WTC11 (cell line): ENCODE measurements around the gene RAB39A. TPM values are rescaled to one million over a fixed set of nuclear protein-coding genes. Genes with fewer than 3 reads are reported as not detected.

ENCODE experiments used
- ATAC-seq: fragments of 200-7000 bp; cut with Tn5 transposase; 2 replicates; pipeline ENCODE4 v1.10.0; 2021; ENCODE audit warnings: mild to moderate bottlenecking, moderate library complexity
- CTCF ChIA-PET: fragments of 300-600 bp; sonication (Branson Sonifier 250); formaldehyde crosslinking; loops from one replicate; lab custom pipeline; 2021; ENCODE audit warnings: antibody characterized with exemption; lab: Charles Lee
- POLR2A ChIA-PET: fragments of 350-600 bp; sonication (Branson Sonifier 250); formaldehyde crosslinking; loops from one replicate; lab custom pipeline; 2021; ENCODE audit warnings: antibody characterized with exemption; lab: Charles Lee
- DNase-seq: peaks from one replicate; pipeline ENCODE4 v3.0.0; 2021; ENCODE audit warnings: low spot score
- H3K27ac Mint-ChIP-seq: 2 replicates; pipeline ENCODE4 v1.8.0; 2021; ENCODE audit warnings: mixed read lengths
- H3K27me3 Mint-ChIP-seq: 2 replicates; pipeline ENCODE4 v1.8.0; 2021; ENCODE audit warnings: low read depth, mild to moderate bottlenecking, moderate library complexity, mixed read lengths
- H3K36me3 Mint-ChIP-seq: 2 replicates; pipeline ENCODE4 v1.8.0; 2021; ENCODE audit warnings: mixed read lengths
- H3K4me1 Mint-ChIP-seq: 2 replicates; pipeline ENCODE4 v1.8.0; 2022; ENCODE audit warnings: mixed read lengths
- H3K4me3 Mint-ChIP-seq: 2 replicates; pipeline ENCODE4 v1.8.0; 2021; ENCODE audit warnings: mild to moderate bottlenecking, moderate library complexity, mixed read lengths
- H3K9me3 Mint-ChIP-seq: 2 replicates; pipeline ENCODE4 v1.8.0; 2021; ENCODE audit warnings: mixed read lengths
- CBFB ChIP-seq: sonication (generic); formaldehyde crosslinking; IDR thresholded peaks from 2 replicates; pipeline ENCODE4 v1.8.1; 2022; ENCODE audit warnings: mild to moderate bottlenecking, low read depth, missing genetic modification reagents
- EMX1 ChIP-seq: fragments of 250-450 bp; sonication (Bioruptor Pico); IDR thresholded peaks from 2 replicates; pipeline ENCODE4 v1.8.0; 2021; ENCODE audit warnings: mild to moderate bottlenecking
- FOXP1 ChIP-seq: sonication (generic); formaldehyde crosslinking; IDR thresholded peaks from 2 replicates; pipeline ENCODE4 v1.8.0; 2022; ENCODE audit warnings: missing genetic modification reagents, mild to moderate bottlenecking, moderate library complexity, borderline replicate concordance
- KAT7 ChIP-seq: sonication (generic); formaldehyde crosslinking; IDR thresholded peaks from 2 replicates; pipeline ENCODE4 v1.8.1; 2023; ENCODE audit warnings: missing genetic modification reagents, mild to moderate bottlenecking, borderline replicate concordance
- MXD4 ChIP-seq: fragments of 250-450 bp; sonication (Bioruptor Pico); IDR thresholded peaks from 2 replicates; pipeline ENCODE4 v1.8.0; 2021; ENCODE audit warnings: mild to moderate bottlenecking, moderate library complexity, borderline replicate concordance
- NFYB ChIP-seq: sonication (generic); formaldehyde crosslinking; conservative IDR thresholded peaks from 2 replicates; pipeline ENCODE4 v1.8.0; 2022; ENCODE audit warnings: low read depth, missing genetic modification reagents
- NR3C1 ChIP-seq: sonication (generic); formaldehyde crosslinking; conservative IDR thresholded peaks from 2 replicates; pipeline ENCODE4 v1.8.1; 2023; ENCODE audit warnings: low read depth, mild to moderate bottlenecking, missing genetic modification reagents
- RELA ChIP-seq: sonication (generic); formaldehyde crosslinking; IDR thresholded peaks from 2 replicates; pipeline ENCODE4 v1.8.1; 2022; ENCODE audit warnings: missing genetic modification reagents, mild to moderate bottlenecking, borderline replicate concordance
- RORB ChIP-seq: fragments of 250-450 bp; sonication (Bioruptor Pico); IDR thresholded peaks from 2 replicates; pipeline ENCODE4 v1.9.0; 2021; ENCODE audit warnings: mild to moderate bottlenecking
- TCF7 ChIP-seq: sonication (generic); formaldehyde crosslinking; IDR thresholded peaks from 2 replicates; pipeline ENCODE4 v1.8.0; 2022; ENCODE audit warnings: mild to moderate bottlenecking, low read depth, missing genetic modification reagents, moderate library complexity
- ZNF121 ChIP-seq: sonication (generic); formaldehyde crosslinking; IDR thresholded peaks from 2 replicates; pipeline ENCODE4 v1.8.0; 2023; ENCODE audit warnings: missing genetic modification reagents
- ZNF396 ChIP-seq: fragments of 250-450 bp; sonication (Bioruptor Pico); IDR thresholded peaks from 2 replicates; pipeline ENCODE4 v1.8.0; 2021; ENCODE audit warnings: mild to moderate bottlenecking, moderate library complexity, borderline replicate concordance
- total RNA-seq: library from RNA; stranded (reverse); gene quantifications from 3 replicates; pipeline ENCODE4 v1.2.3, GENCODE V29; 2021
- TF ChIP-seq, protein P1 (sequence below): sonication (generic); formaldehyde crosslinking; IDR thresholded peaks from 2 replicates; pipeline ENCODE4 v1.8.0; 2023; ENCODE audit warnings: mild to moderate bottlenecking, missing genetic modification reagents
- TF ChIP-seq, protein P2 (sequence below): fragments of 250-450 bp; sonication (Bioruptor Pico); IDR thresholded peaks from 2 replicates; pipeline ENCODE4 v1.9.0; 2021; ENCODE audit warnings: mild to moderate bottlenecking
- TF ChIP-seq, protein P3 (sequence below): sonication (generic); formaldehyde crosslinking; IDR thresholded peaks from 2 replicates; pipeline ENCODE4 v1.8.1; 2023; ENCODE audit warnings: mild to moderate bottlenecking, missing genetic modification reagents, moderate library complexity
- TF ChIP-seq, protein P4 (sequence below): sonication (generic); formaldehyde crosslinking; IDR thresholded peaks from 2 replicates; pipeline ENCODE4 v1.8.1; 2023; ENCODE audit warnings: mild to moderate bottlenecking, missing genetic modification reagents, moderate library complexity
- TF ChIP-seq, protein P5 (sequence below): fragments of 200-600 bp; IDR thresholded peaks from 2 replicates; pipeline ENCODE4 v1.8.0; 2022; ENCODE audit warnings: antibody characterized with exemption
- TF ChIP-seq, protein P6 (sequence below): sonication (generic); formaldehyde crosslinking; IDR thresholded peaks from 2 replicates; pipeline ENCODE4 v1.8.1; 2023; ENCODE audit warnings: mild to moderate bottlenecking, missing genetic modification reagents, borderline replicate concordance

RAB39A gene
- total RNA-seq, 1 experiment from 2014 or later, result 12.1 TPM

DNA sequence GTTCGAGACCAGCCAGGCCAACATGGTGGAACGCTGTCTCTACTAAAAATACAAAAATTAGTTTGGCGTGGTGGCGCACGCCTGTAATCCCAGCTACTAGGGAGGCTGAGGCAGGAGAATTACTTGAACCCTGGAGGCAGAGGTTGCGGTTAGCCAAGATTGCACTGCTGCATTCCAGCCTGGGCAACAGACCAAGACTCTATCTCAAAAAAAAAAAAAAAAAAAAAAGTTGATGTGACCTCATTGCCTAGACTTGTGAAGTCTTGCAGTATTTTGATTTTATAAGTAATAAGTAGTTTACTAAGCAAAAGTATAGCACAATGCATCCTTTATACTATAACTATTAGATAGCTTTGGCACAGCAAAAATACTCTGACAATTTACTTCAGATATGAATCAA, 70.5 kb downstream of the RAB39A start (continued):
- TF ChIP-seq, protein P1, sequence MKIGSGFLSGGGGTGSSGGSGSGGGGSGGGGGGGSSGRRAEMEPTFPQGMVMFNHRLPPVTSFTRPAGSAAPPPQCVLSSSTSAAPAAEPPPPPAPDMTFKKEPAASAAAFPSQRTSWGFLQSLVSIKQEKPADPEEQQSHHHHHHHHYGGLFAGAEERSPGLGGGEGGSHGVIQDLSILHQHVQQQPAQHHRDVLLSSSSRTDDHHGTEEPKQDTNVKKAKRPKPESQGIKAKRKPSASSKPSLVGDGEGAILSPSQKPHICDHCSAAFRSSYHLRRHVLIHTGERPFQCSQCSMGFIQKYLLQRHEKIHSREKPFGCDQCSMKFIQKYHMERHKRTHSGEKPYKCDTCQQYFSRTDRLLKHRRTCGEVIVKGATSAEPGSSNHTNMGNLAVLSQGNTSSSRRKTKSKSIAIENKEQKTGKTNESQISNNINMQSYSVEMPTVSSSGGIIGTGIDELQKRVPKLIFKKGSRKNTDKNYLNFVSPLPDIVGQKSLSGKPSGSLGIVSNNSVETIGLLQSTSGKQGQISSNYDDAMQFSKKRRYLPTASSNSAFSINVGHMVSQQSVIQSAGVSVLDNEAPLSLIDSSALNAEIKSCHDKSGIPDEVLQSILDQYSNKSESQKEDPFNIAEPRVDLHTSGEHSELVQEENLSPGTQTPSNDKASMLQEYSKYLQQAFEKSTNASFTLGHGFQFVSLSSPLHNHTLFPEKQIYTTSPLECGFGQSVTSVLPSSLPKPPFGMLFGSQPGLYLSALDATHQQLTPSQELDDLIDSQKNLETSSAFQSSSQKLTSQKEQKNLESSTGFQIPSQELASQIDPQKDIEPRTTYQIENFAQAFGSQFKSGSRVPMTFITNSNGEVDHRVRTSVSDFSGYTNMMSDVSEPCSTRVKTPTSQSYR (CRISPR knock-in tag), result no peak
- TF ChIP-seq, protein P2, sequence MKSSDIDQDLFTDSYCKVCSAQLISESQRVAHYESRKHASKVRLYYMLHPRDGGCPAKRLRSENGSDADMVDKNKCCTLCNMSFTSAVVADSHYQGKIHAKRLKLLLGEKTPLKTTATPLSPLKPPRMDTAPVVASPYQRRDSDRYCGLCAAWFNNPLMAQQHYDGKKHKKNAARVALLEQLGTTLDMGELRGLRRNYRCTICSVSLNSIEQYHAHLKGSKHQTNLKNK (CRISPR knock-in tag), result no peak
- TF ChIP-seq, protein P3, sequence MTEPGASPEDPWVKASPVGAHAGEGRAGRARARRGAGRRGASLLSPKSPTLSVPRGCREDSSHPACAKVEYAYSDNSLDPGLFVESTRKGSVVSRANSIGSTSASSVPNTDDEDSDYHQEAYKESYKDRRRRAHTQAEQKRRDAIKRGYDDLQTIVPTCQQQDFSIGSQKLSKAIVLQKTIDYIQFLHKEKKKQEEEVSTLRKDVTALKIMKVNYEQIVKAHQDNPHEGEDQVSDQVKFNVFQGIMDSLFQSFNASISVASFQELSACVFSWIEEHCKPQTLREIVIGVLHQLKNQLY (CRISPR knock-in tag), result no peak
- TF ChIP-seq NFYB (CRISPR knock-in tag), result no peak
- no peak for TF ChIP-seq RELA (CRISPR knock-in tag)
- TF ChIP-seq RORB, result no peak
- TF ChIP-seq CBFB, result no peak
- no peak for TF ChIP-seq FOXP1 (CRISPR knock-in tag)
- TF ChIP-seq TCF7 (CRISPR knock-in tag), result no peak
- no peak for TF ChIP-seq MXD4 (CRISPR knock-in tag)
- TF ChIP-seq EMX1 (CRISPR knock-in tag), result no peak
- TF ChIP-seq, protein P4, sequence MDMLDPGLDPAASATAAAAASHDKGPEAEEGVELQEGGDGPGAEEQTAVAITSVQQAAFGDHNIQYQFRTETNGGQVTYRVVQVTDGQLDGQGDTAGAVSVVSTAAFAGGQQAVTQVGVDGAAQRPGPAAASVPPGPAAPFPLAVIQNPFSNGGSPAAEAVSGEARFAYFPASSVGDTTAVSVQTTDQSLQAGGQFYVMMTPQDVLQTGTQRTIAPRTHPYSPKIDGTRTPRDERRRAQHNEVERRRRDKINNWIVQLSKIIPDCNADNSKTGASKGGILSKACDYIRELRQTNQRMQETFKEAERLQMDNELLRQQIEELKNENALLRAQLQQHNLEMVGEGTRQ, result no peak

DNA sequence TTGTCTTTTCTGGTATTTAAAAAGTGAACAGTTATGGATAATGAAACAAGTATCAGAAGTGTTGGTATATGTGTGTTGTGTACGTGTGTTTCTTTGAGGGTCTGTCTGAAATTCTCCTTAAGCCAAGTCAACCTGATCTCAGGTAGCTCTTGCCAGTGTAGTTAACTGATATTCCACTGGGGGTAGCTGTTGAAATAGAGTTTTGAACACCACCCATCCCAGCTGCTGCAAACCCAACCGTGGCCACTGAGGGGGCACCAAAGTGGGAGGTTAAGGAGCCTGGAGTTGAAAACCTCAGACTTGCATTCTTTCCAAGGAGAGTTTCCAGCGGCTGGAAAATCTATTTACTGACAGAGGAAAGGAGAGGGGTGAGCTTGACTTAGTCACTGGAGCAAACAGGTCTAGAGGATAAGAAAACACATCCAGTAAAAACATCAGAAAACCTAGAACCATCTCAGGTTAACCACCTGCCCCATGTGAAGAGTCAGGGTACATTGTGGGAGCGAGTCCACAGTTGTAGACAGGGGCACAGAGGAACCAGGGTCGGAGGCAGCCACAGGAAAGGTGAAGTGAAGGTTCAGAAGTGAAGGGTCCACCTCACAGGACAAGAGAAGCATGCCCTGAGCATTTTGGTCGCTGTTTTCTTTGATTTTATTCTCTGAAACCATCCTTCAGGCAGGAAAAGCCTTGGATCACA, 71.7 kb downstream of the RAB39A start:
- H3K4me1 Mint-ChIP-seq, result peaks cover 8% of the 10 kb centered on the region
- peak; percentile 100 for ATAC-seq
- ChIA-PET POLR2A (interaction anchor here (1.1 kb wide), 1 partner anchor 27 kb away, joined by 4 read pairs; no protein-coding TSS in a partner anchor), CTCF (interaction anchor here (0.6 to 1.6 kb wide), 16 partner anchors 9 to 293 kb away, joined by 3 to 37 read pairs (median 4); partner anchors contain the start of genes ACAT1, ATM, CUL5 and NPAT)
- H3K9me3 Mint-ChIP-seq, result no peaks in the 10 kb centered on the region
- no peaks in the 10 kb centered on the region for H3K36me3 Mint-ChIP-seq
- H3K27me3 Mint-ChIP-seq, result no peaks in the 10 kb centered on the region; the same call in 1 of the 2 replicates
- no peak overlapping the region for H3K4me3 Mint-ChIP-seq
- DNase-seq, result peak; percentile 80
- 0 out of 2 replicates have a peak overlapping the region, but pooled peaks have one; percentile 49 for H3K27ac Mint-ChIP-seq
- TF ChIP-seq ZNF121 (CRISPR knock-in tag) (no peak), ZNF396 (CRISPR knock-in tag) (no peak), NR3C1 (no peak), TCF7 (CRISPR knock-in tag) (no peak), NFYB (CRISPR knock-in tag) (no peak), KAT7 (CRISPR knock-in tag) (no peak), RORB (no peak)
- TF ChIP-seq, protein P5, sequence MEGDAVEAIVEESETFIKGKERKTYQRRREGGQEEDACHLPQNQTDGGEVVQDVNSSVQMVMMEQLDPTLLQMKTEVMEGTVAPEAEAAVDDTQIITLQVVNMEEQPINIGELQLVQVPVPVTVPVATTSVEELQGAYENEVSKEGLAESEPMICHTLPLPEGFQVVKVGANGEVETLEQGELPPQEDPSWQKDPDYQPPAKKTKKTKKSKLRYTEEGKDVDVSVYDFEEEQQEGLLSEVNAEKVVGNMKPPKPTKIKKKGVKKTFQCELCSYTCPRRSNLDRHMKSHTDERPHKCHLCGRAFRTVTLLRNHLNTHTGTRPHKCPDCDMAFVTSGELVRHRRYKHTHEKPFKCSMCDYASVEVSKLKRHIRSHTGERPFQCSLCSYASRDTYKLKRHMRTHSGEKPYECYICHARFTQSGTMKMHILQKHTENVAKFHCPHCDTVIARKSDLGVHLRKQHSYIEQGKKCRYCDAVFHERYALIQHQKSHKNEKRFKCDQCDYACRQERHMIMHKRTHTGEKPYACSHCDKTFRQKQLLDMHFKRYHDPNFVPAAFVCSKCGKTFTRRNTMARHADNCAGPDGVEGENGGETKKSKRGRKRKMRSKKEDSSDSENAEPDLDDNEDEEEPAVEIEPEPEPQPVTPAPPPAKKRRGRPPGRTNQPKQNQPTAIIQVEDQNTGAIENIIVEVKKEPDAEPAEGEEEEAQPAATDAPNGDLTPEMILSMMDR, result peak; percentile 57; the same call in 1 of the 2 replicates
- TF ChIP-seq, protein P6, sequence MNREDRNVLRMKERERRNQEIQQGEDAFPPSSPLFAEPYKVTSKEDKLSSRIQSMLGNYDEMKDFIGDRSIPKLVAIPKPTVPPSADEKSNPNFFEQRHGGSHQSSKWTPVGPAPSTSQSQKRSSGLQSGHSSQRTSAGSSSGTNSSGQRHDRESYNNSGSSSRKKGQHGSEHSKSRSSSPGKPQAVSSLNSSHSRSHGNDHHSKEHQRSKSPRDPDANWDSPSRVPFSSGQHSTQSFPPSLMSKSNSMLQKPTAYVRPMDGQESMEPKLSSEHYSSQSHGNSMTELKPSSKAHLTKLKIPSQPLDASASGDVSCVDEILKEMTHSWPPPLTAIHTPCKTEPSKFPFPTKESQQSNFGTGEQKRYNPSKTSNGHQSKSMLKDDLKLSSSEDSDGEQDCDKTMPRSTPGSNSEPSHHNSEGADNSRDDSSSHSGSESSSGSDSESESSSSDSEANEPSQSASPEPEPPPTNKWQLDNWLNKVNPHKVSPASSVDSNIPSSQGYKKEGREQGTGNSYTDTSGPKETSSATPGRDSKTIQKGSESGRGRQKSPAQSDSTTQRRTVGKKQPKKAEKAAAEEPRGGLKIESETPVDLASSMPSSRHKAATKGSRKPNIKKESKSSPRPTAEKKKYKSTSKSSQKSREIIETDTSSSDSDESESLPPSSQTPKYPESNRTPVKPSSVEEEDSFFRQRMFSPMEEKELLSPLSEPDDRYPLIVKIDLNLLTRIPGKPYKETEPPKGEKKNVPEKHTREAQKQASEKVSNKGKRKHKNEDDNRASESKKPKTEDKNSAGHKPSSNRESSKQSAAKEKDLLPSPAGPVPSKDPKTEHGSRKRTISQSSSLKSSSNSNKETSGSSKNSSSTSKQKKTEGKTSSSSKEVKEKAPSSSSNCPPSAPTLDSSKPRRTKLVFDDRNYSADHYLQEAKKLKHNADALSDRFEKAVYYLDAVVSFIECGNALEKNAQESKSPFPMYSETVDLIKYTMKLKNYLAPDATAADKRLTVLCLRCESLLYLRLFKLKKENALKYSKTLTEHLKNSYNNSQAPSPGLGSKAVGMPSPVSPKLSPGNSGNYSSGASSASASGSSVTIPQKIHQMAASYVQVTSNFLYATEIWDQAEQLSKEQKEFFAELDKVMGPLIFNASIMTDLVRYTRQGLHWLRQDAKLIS (CRISPR knock-in tag), result no peak
